Measurements from ENCODE around the gene UNC50. TPM values are rescaled to one million over a fixed set of nuclear protein-coding genes. Genes with fewer than 3 reads are reported as not detected.

Gene UNC50
- total and polyA plus RNA-seq, 2 donors from 2014 or later = 53.2 to 58.0 TPM

DNA sequence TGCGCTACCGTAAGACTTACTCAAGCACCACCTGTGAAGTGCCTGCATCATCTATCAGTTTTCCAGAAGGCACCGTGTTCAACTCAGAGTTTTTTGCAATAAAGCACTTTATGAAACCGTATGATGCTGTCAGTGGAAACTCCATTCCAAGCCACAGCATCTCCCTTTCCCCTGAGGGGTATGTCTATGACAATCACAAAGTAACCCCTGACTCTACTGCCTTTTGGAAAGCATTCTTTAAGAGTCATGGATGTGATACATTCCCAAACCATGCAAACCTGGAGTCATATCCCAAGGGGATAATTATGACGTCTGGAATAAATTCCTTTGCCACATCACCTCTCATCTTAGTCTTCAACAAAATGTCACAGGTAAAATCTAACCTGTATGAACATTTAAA lies 39.2 kb downstream of the UNC50 start:
- intact Hi-C loops (cut with DNase I) = loop anchor here (5.0 kb wide), 1 partner anchor 190 kb away; no protein-coding TSS in a partner anchor
- Histone ChIP-seq H3K27ac (ENCODE audit: low read depth in 2 of 2, low read length in 2 of 2) (no peak overlapping the region), H3K36me3 (ENCODE audit: control insufficient read depth in 2 of 3, insufficient read depth in 3 of 3, low read length in 3 of 3) (no peaks in the 10 kb centered on the region), H3K9ac (ENCODE audit: low read length in 3 of 3) (no peak overlapping the region), H3K4me1 (ENCODE audit: control insufficient read depth in 2 of 3, insufficient read depth in 2 of 3, low read depth in 1 of 3, low read length in 3 of 3) (peaks cover 0 to 5% (median 0%) of the 10 kb centered on the region in 3 donors), H3K4me3 (ENCODE audit: low read length in 3 of 3) (no peak overlapping the region), H3K27me3 (ENCODE audit: control insufficient read depth, insufficient read depth, low read length) (no peaks in the 10 kb centered on the region), H3K9me3 (ENCODE audit: control insufficient read depth in 2 of 3, insufficient read depth in 1 of 3, low read length in 3 of 3) (no peaks in the 10 kb centered on the region)
- FAIRE-seq (no peak), DNase-seq (no peak)
- TF ChIP-seq, protein P1, sequence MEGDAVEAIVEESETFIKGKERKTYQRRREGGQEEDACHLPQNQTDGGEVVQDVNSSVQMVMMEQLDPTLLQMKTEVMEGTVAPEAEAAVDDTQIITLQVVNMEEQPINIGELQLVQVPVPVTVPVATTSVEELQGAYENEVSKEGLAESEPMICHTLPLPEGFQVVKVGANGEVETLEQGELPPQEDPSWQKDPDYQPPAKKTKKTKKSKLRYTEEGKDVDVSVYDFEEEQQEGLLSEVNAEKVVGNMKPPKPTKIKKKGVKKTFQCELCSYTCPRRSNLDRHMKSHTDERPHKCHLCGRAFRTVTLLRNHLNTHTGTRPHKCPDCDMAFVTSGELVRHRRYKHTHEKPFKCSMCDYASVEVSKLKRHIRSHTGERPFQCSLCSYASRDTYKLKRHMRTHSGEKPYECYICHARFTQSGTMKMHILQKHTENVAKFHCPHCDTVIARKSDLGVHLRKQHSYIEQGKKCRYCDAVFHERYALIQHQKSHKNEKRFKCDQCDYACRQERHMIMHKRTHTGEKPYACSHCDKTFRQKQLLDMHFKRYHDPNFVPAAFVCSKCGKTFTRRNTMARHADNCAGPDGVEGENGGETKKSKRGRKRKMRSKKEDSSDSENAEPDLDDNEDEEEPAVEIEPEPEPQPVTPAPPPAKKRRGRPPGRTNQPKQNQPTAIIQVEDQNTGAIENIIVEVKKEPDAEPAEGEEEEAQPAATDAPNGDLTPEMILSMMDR (IDR thresholded peaks at IDR 0.05; ENCODE audit: borderline replicate concordance, extremely low read depth, insufficient read depth) = no peak

DNA sequence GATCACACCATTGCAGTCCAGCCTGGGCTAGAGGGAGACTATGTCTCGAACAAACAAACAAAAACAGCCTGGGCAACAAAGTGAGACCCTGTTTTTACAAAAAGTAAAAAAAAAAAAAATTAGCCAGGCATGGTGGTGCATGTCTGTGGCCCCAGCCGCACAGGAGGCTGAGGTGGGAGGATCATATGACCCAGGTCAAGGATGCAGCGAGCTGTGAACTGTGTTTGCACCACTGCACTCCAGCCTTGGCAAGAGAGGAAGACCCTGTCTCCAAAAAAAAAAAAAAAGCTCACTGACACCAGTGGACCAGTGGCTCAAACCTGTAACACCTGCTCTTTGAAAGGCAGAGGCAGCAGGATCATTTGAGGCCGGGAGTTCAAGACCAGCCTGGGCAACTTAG lies 40.1 kb downstream of the UNC50 start:
- H3K9ac ChIP-seq (ENCODE audit: low read length in 3 of 3) = no peak overlapping the region
- intact Hi-C loops (cut with DNase I) = loop anchor here (5.0 kb wide), 1 partner anchor 189 kb away; no protein-coding TSS in a partner anchor
- no peak overlapping the region for H3K27ac ChIP-seq (ENCODE audit: low read depth in 2 of 2, low read length in 2 of 2)
- FAIRE-seq = no peak
- H3K4me3 ChIP-seq (ENCODE audit: low read length in 3 of 3) = no peak overlapping the region
- H3K36me3 ChIP-seq (ENCODE audit: control insufficient read depth in 2 of 3, insufficient read depth in 3 of 3, low read length in 3 of 3) = no peaks in the 10 kb centered on the region
- H3K9me3 ChIP-seq (ENCODE audit: control insufficient read depth in 2 of 3, insufficient read depth in 1 of 3, low read length in 3 of 3) = no peaks in the 10 kb centered on the region
- no peaks in the 10 kb centered on the region for H3K27me3 ChIP-seq (ENCODE audit: control insufficient read depth, insufficient read depth, low read length)
- DNase-seq = no peak
- TF ChIP-seq, protein P1 (IDR thresholded peaks at IDR 0.05; ENCODE audit: borderline replicate concordance, extremely low read depth, insufficient read depth) = no peak
- H3K4me1 ChIP-seq (ENCODE audit: control insufficient read depth in 2 of 3, insufficient read depth in 2 of 3, low read depth in 1 of 3, low read length in 3 of 3) = peaks cover 0 to 5% (median 0%) of the 10 kb centered on the region in 3 donors

DNA sequence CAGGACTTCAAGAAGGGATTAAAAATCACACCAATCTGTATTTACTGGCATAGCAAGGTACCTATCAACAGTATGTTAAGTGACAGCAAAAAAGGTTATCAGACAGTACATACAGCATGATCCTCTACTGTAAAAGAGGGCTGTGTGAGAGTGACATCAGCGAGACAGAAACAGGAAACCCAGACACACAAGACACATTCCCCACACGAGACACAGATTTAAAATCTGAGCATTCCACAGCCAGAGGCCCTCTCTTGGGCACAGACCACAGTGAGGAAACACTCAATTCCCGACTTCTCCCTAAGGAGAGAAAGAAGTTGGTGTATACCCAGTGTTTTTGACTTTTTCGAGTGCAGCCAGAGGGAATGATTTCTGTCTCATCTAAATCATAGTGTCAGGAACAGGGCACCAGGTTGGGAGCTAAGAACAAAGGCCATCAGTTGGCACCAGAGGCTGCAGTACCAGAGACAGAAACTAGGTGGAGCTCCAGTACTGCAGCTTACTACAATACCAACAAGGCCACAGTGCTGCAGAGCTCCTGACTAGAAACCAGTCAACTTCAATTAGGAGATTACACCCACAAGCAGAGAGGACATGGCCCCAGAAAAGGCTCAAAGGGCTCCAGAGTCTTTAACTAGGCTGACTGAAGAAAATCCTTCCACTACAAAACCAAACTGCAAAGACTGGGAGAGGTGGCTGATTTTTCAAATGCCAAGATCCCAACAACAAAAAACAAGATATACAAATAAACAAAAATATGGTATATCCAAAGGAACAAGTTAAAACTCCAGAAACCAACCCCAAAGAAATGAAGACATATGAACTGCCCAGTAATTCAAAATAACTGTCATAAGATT lies 41.0 kb downstream of the UNC50 start:
- Histone ChIP-seq H3K27me3 (ENCODE audit: control insufficient read depth, insufficient read depth, low read length) (no peaks in the 10 kb centered on the region), H3K4me3 (ENCODE audit: low read length in 3 of 3) (no peak overlapping the region), H3K9me3 (ENCODE audit: control insufficient read depth in 2 of 3, insufficient read depth in 1 of 3, low read length in 3 of 3) (no peaks in the 10 kb centered on the region), H3K4me1 (ENCODE audit: control insufficient read depth in 2 of 3, insufficient read depth in 2 of 3, low read depth in 1 of 3, low read length in 3 of 3) (peaks cover 0 to 5% (median 0%) of the 10 kb centered on the region in 3 donors), H3K36me3 (ENCODE audit: control insufficient read depth in 2 of 3, insufficient read depth in 3 of 3, low read length in 3 of 3) (no peaks in the 10 kb centered on the region), H3K9ac (ENCODE audit: low read length in 3 of 3) (no peak overlapping the region), H3K27ac (ENCODE audit: low read depth in 2 of 2, low read length in 2 of 2) (no peak overlapping the region)
- FAIRE-seq = no peak
- intact Hi-C loops (cut with DNase I) = loop anchor here (5.0 kb wide), 1 partner anchor 188 kb away; no protein-coding TSS in a partner anchor
- TF ChIP-seq, protein P1 (IDR thresholded peaks at IDR 0.05; ENCODE audit: borderline replicate concordance, extremely low read depth, insufficient read depth) = peak; percentile 100
- peak; percentile 75 to 91 (median 89) for DNase-seq

Data from kidney (tissue), 14 donors.